ENCODE data around the gene EGR1. TPM values are rescaled to one million over a fixed set of nuclear protein-coding genes. Genes with fewer than 3 reads are reported as not detected.

The EGR1 gene
- polyA plus RNA-seq, 1 donor (not counting 4 experiments of a cell fraction or from before 2014, with no cell fraction given): 5.6 TPM

DNA sequence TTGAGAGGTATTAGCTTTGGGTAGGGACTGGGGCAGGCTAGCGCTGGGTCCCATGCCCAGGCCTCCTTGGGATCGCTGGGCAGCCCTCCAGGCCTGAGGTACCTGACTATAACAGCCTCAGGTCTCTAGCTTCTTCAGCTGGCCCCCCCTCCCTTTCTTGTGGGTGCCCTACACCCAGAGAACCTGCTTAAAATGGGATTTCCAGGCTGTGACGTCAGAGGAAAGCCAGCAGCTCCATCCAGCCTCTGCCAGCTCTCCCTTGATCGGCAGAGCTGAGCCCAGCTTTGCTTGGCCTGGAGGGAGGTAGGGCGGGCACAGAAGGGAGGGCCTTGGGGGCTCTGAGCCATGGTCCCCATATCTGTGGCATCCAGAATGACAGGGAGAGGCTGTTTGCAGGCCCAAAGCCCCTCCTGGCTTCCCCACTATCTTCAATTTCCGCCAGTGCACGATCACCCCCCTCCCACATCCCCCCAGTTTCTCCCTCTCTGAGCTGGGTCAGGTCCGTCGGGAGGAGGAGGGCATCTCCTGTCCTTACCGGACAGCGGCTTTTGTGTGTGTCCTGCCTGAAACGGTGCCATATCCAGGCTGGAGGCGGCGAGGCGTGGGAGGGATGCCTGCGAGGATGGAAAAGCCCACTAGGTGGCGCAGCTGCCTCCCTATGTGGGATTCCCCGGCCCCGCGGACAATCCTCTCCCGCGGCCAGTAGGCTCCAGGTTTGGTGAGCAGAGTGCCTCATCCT, 15.6 kb upstream of the EGR1 start:
- Histone ChIP-seq H3K27ac (ENCODE audit: control insufficient read depth, insufficient read depth, low read length) (no peak overlapping the region), H3K4me2 (ENCODE audit: control insufficient read depth, extremely low read depth, insufficient read depth, low read depth, low read length) (peak overlapping the region; percentile 78), H4K20me1 (ENCODE audit: control insufficient read depth, extremely low read depth, insufficient read depth, low read length) (no peaks in the 10 kb centered on the region), H3K27me3 (ENCODE audit: control insufficient read depth, extremely low read depth, insufficient read depth, low read length) (no peaks in the 10 kb centered on the region), H3K36me3 (ENCODE audit: control insufficient read depth in 2 of 2, extremely low read depth in 1 of 2, insufficient read depth in 2 of 2, low read length in 2 of 2) (no peaks in the 10 kb centered on the region), H3K9ac (ENCODE audit: control insufficient read depth, extremely low read depth, insufficient read depth, low read length) (peak overlapping the region; percentile 59), H3K4me3 (ENCODE audit: control insufficient read depth in 2 of 3, extremely low read depth in 1 of 3, insufficient read depth in 2 of 3, low read depth in 1 of 3, low read length in 3 of 3) (peak overlapping the region in 1 of 3 experiments; percentile 13), H2AFZ (ENCODE audit: control insufficient read depth, low read length) (peak overlapping the region; percentile 86), H3K4me1 (ENCODE audit: control insufficient read depth, extremely low read depth, insufficient read depth, low read length) (peaks cover 2% of the 10 kb centered on the region), H3K9me1 (ENCODE audit: control insufficient read depth, extremely low read depth, insufficient read depth, low read length) (no peaks in the 10 kb centered on the region), H3K79me2 (ENCODE audit: control insufficient read depth, insufficient read depth, low read length) (no peaks in the 10 kb centered on the region), H3K9me3 (ENCODE audit: control insufficient read depth, low read depth, low read length) (no peaks in the 10 kb centered on the region)
- no peak for TF ChIP-seq EZH2 (IDR thresholded peaks at IDR 0.05; ENCODE audit: low read length)
- TF ChIP-seq, protein P1, sequence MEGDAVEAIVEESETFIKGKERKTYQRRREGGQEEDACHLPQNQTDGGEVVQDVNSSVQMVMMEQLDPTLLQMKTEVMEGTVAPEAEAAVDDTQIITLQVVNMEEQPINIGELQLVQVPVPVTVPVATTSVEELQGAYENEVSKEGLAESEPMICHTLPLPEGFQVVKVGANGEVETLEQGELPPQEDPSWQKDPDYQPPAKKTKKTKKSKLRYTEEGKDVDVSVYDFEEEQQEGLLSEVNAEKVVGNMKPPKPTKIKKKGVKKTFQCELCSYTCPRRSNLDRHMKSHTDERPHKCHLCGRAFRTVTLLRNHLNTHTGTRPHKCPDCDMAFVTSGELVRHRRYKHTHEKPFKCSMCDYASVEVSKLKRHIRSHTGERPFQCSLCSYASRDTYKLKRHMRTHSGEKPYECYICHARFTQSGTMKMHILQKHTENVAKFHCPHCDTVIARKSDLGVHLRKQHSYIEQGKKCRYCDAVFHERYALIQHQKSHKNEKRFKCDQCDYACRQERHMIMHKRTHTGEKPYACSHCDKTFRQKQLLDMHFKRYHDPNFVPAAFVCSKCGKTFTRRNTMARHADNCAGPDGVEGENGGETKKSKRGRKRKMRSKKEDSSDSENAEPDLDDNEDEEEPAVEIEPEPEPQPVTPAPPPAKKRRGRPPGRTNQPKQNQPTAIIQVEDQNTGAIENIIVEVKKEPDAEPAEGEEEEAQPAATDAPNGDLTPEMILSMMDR (optimal IDR thresholded peaks at IDR 0.05 in 1 of 3, IDR thresholded peaks at IDR 0.05 in 1 of 3, conservative IDR thresholded peaks at IDR 0.05 in 1 of 3; ENCODE audit: extremely low read depth in 1 of 3, insufficient read depth in 2 of 3, low read length in 3 of 3): peak; percentile 94 to 99 (median 98)
- no peak for DNase-seq (ENCODE audit: low read depth, low spot score)
- FAIRE-seq: peak; percentile 83
- dilution Hi-C loops (cut with MboI; ENCODE audit: extremely low pct_ligation_motif_present, low sequenced_read_pairs): no loop called here

DNA sequence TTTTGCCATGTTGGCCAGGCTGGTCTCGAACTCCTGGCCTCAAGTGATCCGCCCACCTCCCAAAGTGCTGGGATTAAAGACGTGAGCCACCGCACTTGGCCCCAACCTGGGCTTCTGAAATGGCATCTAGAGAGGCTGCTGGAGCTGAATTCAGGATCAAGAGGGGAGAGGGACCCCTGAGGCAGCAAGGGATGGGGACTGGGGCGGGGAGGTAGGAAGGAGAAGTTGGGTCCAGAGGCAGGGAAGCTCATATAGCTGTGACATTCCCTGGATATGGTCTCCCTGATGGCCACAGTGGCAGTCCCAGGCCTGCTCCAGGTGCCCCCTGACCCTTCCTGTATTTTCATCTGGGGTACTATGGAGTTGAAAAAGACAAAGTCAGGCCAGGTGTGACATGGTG, 14.3 kb upstream of the EGR1 start:
- FAIRE-seq (no peak), DNase-seq (ENCODE audit: low read depth, low spot score) (no peak)
- no peak overlapping the region for H3K27ac ChIP-seq (ENCODE audit: control insufficient read depth, insufficient read depth, low read length)
- H3K79me2 ChIP-seq (ENCODE audit: control insufficient read depth, insufficient read depth, low read length): no peaks in the 10 kb centered on the region
- H3K4me1 ChIP-seq (ENCODE audit: control insufficient read depth, extremely low read depth, insufficient read depth, low read length): peaks cover 2% of the 10 kb centered on the region
- H3K27me3 ChIP-seq (ENCODE audit: control insufficient read depth, extremely low read depth, insufficient read depth, low read length): no peaks in the 10 kb centered on the region
- H3K4me3 ChIP-seq (ENCODE audit: control insufficient read depth in 2 of 3, extremely low read depth in 1 of 3, insufficient read depth in 2 of 3, low read depth in 1 of 3, low read length in 3 of 3): no peak overlapping the region
- dilution Hi-C loops (cut with MboI; ENCODE audit: extremely low pct_ligation_motif_present, low sequenced_read_pairs): no loop called here
- no peaks in the 10 kb centered on the region for H4K20me1 ChIP-seq (ENCODE audit: control insufficient read depth, extremely low read depth, insufficient read depth, low read length)
- no peak overlapping the region for H3K9ac ChIP-seq (ENCODE audit: control insufficient read depth, extremely low read depth, insufficient read depth, low read length)
- TF ChIP-seq EZH2 (IDR thresholded peaks at IDR 0.05; ENCODE audit: low read length): no peak
- TF ChIP-seq, protein P1 (optimal IDR thresholded peaks at IDR 0.05 in 1 of 3, IDR thresholded peaks at IDR 0.05 in 1 of 3, conservative IDR thresholded peaks at IDR 0.05 in 1 of 3; ENCODE audit: extremely low read depth in 1 of 3, insufficient read depth in 2 of 3, low read length in 3 of 3): no peak
- no peaks in the 10 kb centered on the region for H3K36me3 ChIP-seq (ENCODE audit: control insufficient read depth in 2 of 2, extremely low read depth in 1 of 2, insufficient read depth in 2 of 2, low read length in 2 of 2)
- no peaks in the 10 kb centered on the region for H3K9me1 ChIP-seq (ENCODE audit: control insufficient read depth, extremely low read depth, insufficient read depth, low read length)
- no peak overlapping the region for H2AFZ ChIP-seq (ENCODE audit: control insufficient read depth, low read length)
- H3K9me3 ChIP-seq (ENCODE audit: control insufficient read depth, low read depth, low read length): no peaks in the 10 kb centered on the region
- H3K4me2 ChIP-seq (ENCODE audit: control insufficient read depth, extremely low read depth, insufficient read depth, low read depth, low read length): no peak overlapping the region
